ENCODE results near the gene IP6K1.

- TF ChIP-seq CTCF (IDR thresholded peaks at IDR 0.05 in 4 of 5, conservative IDR thresholded peaks at IDR 0.05 in 1 of 5): no peak
- TF ChIP-seq POLR2A (IDR thresholded peaks at IDR 0.05): no peak
These were observed 45.0 kb upstream of the IP6K1 start for GRCh38 chr3:49831341-49831740.

All from gastrocnemius medialis (tissue), 4 donors.